ENCODE results near the gene FRMD4A.

Gene FRMD4A

DNA sequence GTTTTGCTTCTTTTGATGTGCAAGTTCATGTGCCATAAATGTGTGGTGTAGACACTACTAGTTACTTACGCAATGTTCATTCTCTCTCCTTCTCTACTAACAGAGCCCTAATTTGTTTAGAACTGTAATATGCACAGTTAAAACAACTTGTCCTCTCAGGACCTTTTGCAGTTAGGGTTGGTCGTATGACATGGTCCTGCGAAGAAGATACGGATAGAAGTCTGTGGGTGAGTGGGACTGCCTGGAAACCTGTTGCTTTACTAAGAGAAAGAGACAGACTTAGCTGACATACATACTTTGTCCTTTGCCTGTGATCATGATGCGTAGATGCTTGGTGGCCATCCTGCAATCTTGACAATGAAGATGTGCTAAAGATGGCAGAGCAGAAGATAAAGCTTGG is 692.8 kb downstream of the FRMD4A start:
- TF ChIP-seq, protein P1, sequence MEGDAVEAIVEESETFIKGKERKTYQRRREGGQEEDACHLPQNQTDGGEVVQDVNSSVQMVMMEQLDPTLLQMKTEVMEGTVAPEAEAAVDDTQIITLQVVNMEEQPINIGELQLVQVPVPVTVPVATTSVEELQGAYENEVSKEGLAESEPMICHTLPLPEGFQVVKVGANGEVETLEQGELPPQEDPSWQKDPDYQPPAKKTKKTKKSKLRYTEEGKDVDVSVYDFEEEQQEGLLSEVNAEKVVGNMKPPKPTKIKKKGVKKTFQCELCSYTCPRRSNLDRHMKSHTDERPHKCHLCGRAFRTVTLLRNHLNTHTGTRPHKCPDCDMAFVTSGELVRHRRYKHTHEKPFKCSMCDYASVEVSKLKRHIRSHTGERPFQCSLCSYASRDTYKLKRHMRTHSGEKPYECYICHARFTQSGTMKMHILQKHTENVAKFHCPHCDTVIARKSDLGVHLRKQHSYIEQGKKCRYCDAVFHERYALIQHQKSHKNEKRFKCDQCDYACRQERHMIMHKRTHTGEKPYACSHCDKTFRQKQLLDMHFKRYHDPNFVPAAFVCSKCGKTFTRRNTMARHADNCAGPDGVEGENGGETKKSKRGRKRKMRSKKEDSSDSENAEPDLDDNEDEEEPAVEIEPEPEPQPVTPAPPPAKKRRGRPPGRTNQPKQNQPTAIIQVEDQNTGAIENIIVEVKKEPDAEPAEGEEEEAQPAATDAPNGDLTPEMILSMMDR (IDR thresholded peaks at IDR 0.05): no peak
- no peak for TF ChIP-seq ZFX (IDR thresholded peaks at IDR 0.05; ENCODE audit: borderline replicate concordance)
- no peak overlapping the region for H3K27ac ChIP-seq

DNA sequence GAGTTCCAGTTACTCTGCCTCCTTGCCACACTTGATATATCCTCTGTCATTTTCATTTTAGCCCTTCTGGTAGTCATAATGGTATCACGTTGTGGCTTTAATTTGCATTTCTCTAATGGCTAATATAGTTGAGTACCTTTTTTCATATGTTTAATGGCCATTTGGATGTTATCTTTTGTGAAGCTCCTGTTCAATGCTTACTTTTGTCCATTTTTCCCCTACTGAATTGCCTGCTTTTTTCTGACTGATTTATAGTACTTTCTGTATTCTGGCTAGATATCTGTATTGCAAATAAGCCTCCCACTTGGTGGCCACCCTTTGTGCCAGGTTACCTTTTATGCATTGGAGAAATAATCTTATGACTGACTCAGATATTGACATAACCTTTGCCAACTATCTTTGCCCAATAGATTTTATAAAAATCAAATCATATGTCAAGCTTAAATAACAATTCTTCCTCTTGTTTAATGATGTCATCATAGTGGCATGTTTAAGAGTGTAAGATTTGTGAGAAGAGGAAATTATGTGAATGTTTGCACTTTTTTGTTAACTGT is 693.3 kb downstream of the FRMD4A start:
- H3K27ac ChIP-seq: no peak overlapping the region
- no peak for TF ChIP-seq ZFX (IDR thresholded peaks at IDR 0.05; ENCODE audit: borderline replicate concordance)
- TF ChIP-seq, protein P1 (IDR thresholded peaks at IDR 0.05): no peak

DNA sequence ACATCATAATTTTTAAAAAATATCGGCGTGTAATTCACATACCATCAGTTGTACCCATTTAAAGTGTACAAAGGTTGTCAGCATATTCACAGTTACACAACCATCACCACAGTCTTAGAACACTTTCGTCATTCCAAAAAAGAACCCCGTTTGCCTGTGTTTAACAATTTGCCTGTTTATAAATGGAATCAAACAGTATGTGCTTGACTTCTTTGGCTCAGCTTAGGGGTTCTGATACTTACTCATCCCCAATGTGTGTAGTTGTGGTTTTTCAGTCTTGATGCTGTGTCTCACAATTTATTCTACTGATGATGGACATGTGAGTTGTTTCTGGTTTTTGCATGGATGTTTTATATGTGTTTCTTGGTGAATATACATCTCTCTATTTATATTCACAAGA is 693.9 kb downstream of the FRMD4A start:
- TF ChIP-seq ZFX (IDR thresholded peaks at IDR 0.05; ENCODE audit: borderline replicate concordance): no peak
- TF ChIP-seq, protein P1 (IDR thresholded peaks at IDR 0.05): no peak
- no peak overlapping the region for H3K27ac ChIP-seq

DNA sequence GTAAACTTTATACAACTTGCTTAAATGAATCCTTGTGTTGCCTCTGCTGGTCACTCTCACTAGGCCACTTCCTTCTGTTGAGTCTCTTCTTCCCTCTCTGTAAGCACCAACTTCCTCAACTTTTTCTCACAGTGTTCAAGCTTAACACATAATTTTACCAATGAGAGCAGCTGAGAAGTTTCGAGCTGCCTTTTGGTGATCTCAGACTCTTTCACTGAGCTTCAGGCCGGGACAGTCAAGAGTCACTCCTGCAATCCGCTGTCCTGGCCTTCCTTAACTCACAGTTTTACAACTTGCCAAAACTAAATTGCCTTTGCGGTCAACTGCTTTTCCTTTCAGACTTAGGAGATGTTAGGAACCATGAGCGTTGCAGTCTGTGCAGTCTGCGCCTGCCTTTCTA is 696.5 kb downstream of the FRMD4A start:
- TF ChIP-seq ZFX (IDR thresholded peaks at IDR 0.05; ENCODE audit: borderline replicate concordance): no peak
- TF ChIP-seq, protein P1 (IDR thresholded peaks at IDR 0.05): no peak
- no peak overlapping the region for H3K27ac ChIP-seq

DNA sequence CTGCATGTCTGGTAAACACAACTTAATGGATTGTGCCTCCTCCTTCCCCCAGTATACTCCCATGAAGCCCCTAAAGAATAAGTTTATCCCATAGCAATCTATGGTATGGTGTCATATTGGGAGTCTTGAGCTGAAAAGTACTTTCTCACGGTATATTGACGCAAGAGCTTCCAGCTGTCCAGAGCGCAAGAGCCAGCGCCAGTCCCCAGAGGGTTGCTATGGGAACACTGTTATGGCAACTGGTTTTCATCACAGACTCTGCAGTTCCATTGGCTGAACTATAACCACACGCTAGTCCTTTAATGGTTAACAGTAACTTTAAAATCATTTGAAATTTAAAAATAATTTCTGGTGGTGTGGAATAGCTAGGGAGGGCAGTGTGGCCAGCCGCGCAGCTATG is 697.0 kb downstream of the FRMD4A start:
- no peak overlapping the region for H3K27ac ChIP-seq
- no peak for TF ChIP-seq ZFX (IDR thresholded peaks at IDR 0.05; ENCODE audit: borderline replicate concordance)
- TF ChIP-seq, protein P1 (IDR thresholded peaks at IDR 0.05): no peak

DNA sequence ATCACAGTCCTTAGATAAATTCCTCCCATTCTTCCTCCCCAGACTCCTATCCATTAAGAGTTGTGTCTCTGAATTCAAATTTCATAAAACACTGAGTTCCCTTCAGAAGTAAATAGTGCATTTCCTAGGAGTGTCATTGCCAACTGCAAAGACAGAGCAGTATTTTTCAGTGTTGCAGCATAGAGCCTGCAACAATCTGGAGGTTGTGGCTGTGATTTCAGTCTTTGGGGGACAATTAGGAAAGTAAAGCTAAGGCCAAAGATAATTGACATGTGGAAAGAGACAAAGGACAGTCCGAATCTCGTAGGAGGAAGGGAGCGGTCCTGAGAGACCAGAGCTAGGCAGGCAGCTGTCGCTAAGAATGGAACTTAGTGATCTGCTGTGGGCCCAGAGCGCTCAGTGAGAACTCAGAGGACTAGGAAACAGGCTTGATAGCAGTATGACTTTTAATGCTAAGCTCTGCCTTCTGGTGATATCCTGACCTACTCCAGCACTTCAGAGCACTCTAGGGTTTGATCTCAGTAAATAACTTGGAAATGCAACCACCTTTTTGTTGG is 697.8 kb downstream of the FRMD4A start:
- TF ChIP-seq ZFX (IDR thresholded peaks at IDR 0.05; ENCODE audit: borderline replicate concordance): no peak
- TF ChIP-seq, protein P1 (IDR thresholded peaks at IDR 0.05): no peak
- H3K27ac ChIP-seq: no peak overlapping the region

DNA sequence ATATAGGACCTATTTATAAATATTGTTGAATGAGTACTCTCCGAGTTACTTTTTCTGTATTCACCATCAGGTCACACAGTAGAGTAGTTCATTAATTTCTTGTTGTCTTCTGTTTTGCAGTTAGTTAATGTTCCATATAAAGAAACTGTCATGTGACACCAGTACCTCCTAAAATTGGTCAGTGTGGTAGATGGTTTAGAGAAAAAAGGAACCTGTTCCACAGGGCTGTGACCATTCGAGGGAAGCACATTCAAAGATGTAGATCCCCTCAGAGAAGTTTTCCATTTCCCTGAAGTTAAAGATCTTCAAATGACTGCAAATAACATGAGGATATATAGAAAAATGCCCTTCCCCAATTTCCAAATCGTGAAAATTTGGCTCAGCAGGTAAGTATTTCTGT is 698.3 kb downstream of the FRMD4A start:
- H3K27ac ChIP-seq: no peak overlapping the region
- TF ChIP-seq, protein P1 (IDR thresholded peaks at IDR 0.05): no peak
- TF ChIP-seq ZFX (IDR thresholded peaks at IDR 0.05; ENCODE audit: borderline replicate concordance): no peak
